ENCODE results near the gene ACSBG1. TPM values are rescaled to one million over a fixed set of nuclear protein-coding genes. Genes with fewer than 3 reads are reported as not detected.

ACSBG1 gene
- total RNA-seq, 1 donor from 2014 or later = not detected

GRCh38 chr15:78209646-78210348 is 24.6 kb downstream of the ACSBG1 start:
- no peak for FAIRE-seq
- no peaks in the 10 kb centered on the region for H3K36me3 ChIP-seq (ENCODE audit: control insufficient read depth, insufficient read depth, low read length)
- no peak for DNase-seq (ENCODE audit: low read depth)
- H3K4me3 ChIP-seq (ENCODE audit: low read depth, low read length) = no peak overlapping the region
- peaks cover 2% of the 10 kb centered on the region for H3K27me3 ChIP-seq (ENCODE audit: control insufficient read depth, insufficient read depth, low read length)
- TF ChIP-seq CTCF (IDR thresholded peaks at IDR 0.05; ENCODE audit: insufficient read depth, low read length, severe bottlenecking) = no peak

- no peak for FAIRE-seq
These were observed 25.3 kb downstream of the ACSBG1 start for GRCh38 chr15:78208887-78209645.

GRCh38 chr15:78208341-78208844 is 26.0 kb downstream of the ACSBG1 start:
- Histone ChIP-seq H3K27me3 (ENCODE audit: control insufficient read depth, insufficient read depth, low read length) (peaks cover 2% of the 10 kb centered on the region), H3K4me3 (ENCODE audit: low read depth, low read length) (no peak overlapping the region), H3K36me3 (ENCODE audit: control insufficient read depth, insufficient read depth, low read length) (no peaks in the 10 kb centered on the region)
- no peak for DNase-seq (ENCODE audit: low read depth)
- TF ChIP-seq CTCF (IDR thresholded peaks at IDR 0.05; ENCODE audit: insufficient read depth, low read length, severe bottlenecking) = no peak
- no peak for FAIRE-seq

More at GRCh38 chr15:78208887-78209645, 25.3 kb downstream of the ACSBG1 start:
- Histone ChIP-seq H3K27me3 (ENCODE audit: control insufficient read depth, insufficient read depth, low read length) (peaks cover 2% of the 10 kb centered on the region), H3K36me3 (ENCODE audit: control insufficient read depth, insufficient read depth, low read length) (no peaks in the 10 kb centered on the region), H3K4me3 (ENCODE audit: low read depth, low read length) (no peak overlapping the region)
- TF ChIP-seq CTCF (IDR thresholded peaks at IDR 0.05; ENCODE audit: insufficient read depth, low read length, severe bottlenecking) = no peak
- peak; percentile 38 for DNase-seq (ENCODE audit: low read depth)

- DNase-seq (ENCODE audit: low read depth) = no peak
- Histone ChIP-seq H3K27me3 (ENCODE audit: control insufficient read depth, insufficient read depth, low read length) (peaks cover 2% of the 10 kb centered on the region), H3K36me3 (ENCODE audit: control insufficient read depth, insufficient read depth, low read length) (no peaks in the 10 kb centered on the region), H3K4me3 (ENCODE audit: low read depth, low read length) (no peak overlapping the region)
- no peak for TF ChIP-seq CTCF (IDR thresholded peaks at IDR 0.05; ENCODE audit: insufficient read depth, low read length, severe bottlenecking)
- FAIRE-seq = no peak
These were observed 26.6 kb downstream of the ACSBG1 start for GRCh38 chr15:78207641-78208340.

- Histone ChIP-seq H3K36me3 (ENCODE audit: control insufficient read depth, insufficient read depth, low read length) (no peaks in the 10 kb centered on the region), H3K27me3 (ENCODE audit: control insufficient read depth, insufficient read depth, low read length) (peaks cover 2% of the 10 kb centered on the region), H3K4me3 (ENCODE audit: low read depth, low read length) (no peak overlapping the region)
- DNase-seq (ENCODE audit: low read depth) = no peak
- no peak for TF ChIP-seq CTCF (IDR thresholded peaks at IDR 0.05; ENCODE audit: insufficient read depth, low read length, severe bottlenecking)
- no peak for FAIRE-seq
These were observed 27.3 kb downstream of the ACSBG1 start for GRCh38 chr15:78207110-78207458.

All from bronchial epithelial cell (primary cell).